Astrocyte of the cerebellum (primary cell): Measurements from ENCODE around the gene ZBTB5.

Source experiments
- DNase-seq: peaks from one replicate; pipeline ENCODE4 v3.0.0-alpha.2; 2011; ENCODE audit warnings: low read depth
- H3K4me3 ChIP-seq: 2 replicates; pipeline ENCODE4 v1.5.1; 2011; ENCODE audit warnings: mild to moderate bottlenecking, low read depth, low read length, moderate library complexity
- CTCF ChIP-seq: IDR thresholded peaks from 2 replicates; pipeline ENCODE4 v1.5.1; 2012; ENCODE audit warnings: low read length, low read depth, moderate library complexity, mild to moderate bottlenecking; ENCODE audit errors: missing control alignments
- in situ Hi-C: cut with HindIII; loops from 2 replicates; pipeline ENCODE4 v1.10.0; 2017; ENCODE audit warnings: low sequenced_read_pairs

ZBTB5 gene

DNA sequence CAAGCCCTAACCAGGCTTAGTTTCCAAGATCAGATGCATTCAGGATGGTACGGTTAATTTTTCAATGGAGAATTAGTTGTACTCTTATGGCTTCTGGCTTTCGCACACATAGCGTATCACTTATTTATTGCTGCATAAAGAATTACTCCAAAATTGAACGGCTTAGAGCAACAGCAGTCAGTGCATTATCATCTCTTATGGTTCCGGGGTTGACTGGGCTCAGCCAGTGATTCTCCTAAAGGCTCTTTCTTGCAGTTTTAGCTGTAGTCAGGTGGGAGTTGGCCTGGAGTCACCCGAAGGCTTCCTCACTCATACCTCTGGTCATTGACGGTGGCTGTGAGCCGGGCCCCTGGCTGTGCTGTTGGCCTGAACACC is 43.3 kb downstream of the ZBTB5 start:
- in situ Hi-C loops = no loop called here
- DNase-seq = no peak
- TF ChIP-seq CTCF = no peak
- peak overlapping the region; percentile 80 for H3K4me3 ChIP-seq

GRCh38 chr9:37420271-37421215 is 44.7 kb downstream of the ZBTB5 start:
- H3K4me3 ChIP-seq = no peak overlapping the region
- no peak for DNase-seq
- in situ Hi-C loops = no loop called here
- TF ChIP-seq CTCF = no peak

GRCh38 chr9:37419204-37419603 is 46.0 kb downstream of the ZBTB5 start:
- DNase-seq = no peak
- in situ Hi-C loops = no loop called here
- TF ChIP-seq CTCF = no peak
- H3K4me3 ChIP-seq = no peak overlapping the region

DNA sequence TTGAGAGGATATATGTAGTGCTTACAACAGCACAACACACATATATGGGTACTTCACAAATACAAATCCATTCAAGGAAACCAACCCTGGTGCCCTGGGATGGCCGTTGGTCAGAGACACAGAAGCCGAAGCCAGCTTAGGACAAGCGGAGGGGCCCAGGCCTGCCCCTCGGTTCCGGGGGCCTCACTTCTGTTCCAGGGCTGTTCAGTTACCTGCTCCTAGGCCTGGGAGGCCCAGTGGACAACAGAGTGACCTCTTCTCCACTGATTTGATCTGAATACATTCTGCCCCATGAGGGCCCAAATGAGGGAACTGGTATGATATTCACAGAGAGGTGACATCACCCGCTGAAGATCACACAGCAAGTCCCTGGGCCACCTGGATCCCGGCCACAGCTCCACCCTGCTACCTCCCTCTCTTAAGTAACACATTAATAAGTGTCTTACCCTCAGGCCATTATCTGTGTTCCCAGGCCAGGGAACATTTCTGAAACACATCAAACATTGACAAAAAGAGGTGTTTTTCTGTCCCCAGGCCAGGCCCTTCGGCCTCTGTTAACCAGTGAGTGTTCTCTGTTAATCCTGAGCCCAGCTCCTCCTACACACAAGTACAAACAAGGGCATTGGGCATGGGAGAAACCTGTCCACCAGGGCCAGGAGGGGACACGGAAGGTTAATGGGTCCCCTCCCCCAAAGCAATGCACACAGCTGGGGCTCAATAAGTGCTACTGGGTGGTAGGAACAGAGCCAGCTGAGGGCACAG is 47.2 kb downstream of the ZBTB5 start:
- no peak for TF ChIP-seq CTCF
- DNase-seq = no peak
- no peak overlapping the region for H3K4me3 ChIP-seq
- in situ Hi-C loops = no loop called here

DNA sequence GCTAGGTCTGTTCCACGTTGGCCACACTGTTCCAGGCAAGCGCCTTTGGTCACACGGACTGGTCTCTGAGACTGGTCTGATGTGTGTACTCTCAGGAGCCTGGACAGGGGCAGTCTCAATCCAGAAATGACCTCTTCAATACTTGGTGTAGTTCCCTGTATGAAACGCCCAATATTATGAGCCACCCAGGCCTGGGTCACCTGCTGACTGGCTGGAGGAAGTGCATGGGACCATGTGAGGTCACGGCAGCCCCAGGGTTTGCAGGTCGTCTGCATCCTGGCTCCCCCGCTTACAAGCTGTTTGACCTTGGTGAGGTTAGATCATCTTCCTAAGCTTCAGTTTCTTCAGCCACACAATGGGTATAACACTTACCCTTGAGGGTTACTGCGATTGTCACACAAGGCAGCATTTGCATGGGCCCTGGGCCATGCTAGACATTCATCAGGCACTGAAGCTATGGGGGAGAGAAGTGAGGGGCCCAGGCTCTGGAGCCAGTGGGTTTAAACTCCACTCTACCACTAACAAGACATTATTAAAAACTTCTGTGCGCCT is 47.9 kb downstream of the ZBTB5 start:
- TF ChIP-seq CTCF = no peak
- in situ Hi-C loops = no loop called here
- no peak for DNase-seq
- H3K4me3 ChIP-seq = no peak overlapping the region

GRCh38 chr9:37415011-37415719 is 50.1 kb downstream of the ZBTB5 start:
- in situ Hi-C loops = no loop called here
- TF ChIP-seq CTCF = peak; percentile 89
- DNase-seq = peak; percentile 49
- no peak overlapping the region for H3K4me3 ChIP-seq
